Suppressor macrophage treated with lipopolysaccharide for 4 hours (primary cell): ENCODE results near the gene LDHAL6B.

Experiments used
- DNase-seq: peaks from one replicate; pipeline ENCODE4 v3.0.0-alpha.2; 2020

LDHAL6B gene

DNA sequence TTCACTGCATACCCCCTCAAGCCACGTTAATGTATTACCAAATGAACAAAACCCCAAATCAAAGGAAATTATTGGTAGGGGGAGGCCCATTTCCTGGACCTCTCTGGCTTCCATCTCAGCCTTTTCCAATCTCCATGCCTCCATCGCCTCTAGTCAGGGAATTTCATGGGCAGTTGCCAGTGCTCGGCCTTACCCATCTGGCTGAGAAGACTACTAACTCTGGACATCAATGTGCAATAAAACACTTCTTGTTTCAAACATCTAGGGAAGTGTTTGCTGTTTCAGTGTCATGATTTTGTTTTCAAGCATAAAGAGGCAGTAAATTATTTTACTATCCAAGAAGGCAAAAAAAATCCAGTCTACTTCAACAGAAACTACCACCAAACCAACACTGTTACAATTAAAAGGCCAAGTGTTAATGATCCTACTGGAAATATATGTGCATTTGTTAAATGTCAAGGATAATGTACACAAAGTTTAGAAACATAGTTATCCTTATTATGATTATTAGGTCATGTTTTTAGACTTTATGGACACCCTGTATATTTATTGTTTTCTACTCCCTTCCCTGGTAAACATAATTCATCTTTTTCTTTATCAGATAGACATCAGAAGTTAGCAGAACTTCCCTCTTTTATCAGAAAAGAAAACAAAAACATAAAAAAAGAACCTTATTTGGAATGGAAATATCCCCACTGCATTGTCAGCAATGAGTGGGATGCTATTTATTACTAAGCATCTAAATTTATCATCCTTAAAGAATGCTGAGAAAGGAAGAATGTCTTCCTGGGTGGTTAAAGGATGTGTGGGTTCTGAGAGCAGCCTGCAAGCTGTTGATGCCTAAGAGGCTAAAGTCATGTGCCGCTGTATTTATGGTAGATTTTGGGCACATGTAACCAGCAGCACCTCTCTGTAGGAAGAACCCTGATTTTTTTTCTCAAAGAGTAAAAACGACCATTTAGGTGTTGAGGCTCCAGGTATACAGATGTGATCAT, 15.2 kb downstream of the LDHAL6B start:
- DNase-seq: peak; percentile 65

DNA sequence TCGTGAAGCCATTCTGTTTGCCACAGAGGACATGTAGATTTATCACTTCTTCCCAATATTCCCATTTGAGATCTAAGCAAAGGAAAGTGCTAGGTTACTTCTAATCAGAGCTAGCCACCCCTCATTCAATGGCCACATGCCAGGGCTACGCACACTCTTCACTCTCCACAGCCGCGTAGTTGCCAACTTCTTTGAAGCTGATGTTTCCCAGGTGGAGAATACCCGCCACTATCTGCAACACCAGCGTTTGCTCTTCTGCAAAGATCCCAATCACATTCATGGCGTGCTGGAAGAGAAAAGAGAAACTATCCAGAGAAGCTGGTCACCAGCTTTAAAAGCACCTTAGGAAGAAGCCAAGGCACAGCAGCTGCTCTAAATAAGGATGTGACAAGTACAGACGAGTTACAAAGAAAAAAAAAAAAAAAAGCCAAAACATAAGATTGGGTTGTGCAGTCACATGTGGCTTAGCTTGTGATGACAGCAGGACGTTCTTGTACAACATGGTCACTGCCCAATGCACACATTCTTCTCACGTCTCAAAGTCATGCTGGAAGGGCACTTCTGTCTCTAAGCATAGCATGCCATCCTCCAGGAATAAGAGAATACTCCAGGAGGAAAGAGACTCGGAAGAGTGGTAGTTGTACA, 16.4 kb downstream of the LDHAL6B start:
- no peak for DNase-seq

DNA sequence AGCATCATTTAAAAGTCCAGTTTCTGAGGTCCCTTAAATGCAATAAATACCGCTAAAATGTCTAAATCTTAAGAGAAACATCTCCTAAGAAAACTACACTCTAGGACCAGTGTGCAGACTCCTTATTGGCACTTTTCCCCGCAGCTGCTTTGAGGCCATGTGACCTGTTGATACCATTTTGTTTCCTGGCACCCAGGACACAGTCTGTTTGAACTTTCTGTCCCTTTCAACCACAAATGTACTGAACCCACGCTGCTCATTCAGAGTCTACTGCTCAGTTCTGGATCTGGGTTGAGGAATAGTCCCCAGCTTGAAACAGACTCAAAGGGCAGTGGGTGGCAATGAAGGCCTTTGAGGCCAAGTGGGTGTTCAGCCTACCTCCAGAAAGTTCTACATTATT, 17.1 kb downstream of the LDHAL6B start:
- no peak for DNase-seq

DNA sequence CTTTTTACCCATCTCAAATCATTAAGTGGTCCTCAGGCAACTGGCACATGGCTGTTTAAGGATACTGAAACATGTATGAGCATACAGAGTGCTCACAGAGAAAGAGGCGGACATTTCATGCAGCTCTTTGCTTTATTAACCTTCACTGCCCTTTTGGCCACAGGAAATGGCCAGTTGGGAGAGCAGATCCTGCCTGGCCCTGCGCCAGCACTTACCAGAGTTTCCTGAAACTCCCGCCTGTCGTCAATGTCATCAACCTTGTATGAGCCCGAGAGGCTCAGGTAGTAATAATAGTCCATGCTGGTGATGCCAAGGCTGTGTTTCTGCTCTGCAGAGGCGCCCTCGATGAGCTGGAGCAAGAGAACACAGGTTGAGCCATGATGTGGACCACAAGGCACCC, 17.8 kb downstream of the LDHAL6B start:
- DNase-seq: no peak

DNA sequence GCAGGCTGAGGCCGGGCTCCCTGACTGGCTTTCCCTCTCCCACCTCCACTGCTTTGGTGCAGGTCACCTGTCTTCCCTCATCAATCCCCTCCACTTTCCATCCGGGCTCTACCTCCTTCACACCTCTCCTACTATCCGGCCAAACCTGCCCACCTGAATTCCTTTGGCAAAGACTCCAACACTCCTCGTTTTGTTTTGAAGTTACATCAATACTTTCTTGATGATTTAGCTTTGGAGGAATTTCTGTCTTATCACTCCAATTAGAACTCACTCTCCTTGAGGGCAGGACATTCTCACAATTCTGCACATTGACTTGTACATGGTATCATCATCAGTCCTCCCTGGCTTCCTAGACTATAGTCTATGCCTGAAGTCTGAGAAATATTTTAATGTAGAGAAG, 20.4 kb downstream of the LDHAL6B start:
- no peak for DNase-seq

DNA sequence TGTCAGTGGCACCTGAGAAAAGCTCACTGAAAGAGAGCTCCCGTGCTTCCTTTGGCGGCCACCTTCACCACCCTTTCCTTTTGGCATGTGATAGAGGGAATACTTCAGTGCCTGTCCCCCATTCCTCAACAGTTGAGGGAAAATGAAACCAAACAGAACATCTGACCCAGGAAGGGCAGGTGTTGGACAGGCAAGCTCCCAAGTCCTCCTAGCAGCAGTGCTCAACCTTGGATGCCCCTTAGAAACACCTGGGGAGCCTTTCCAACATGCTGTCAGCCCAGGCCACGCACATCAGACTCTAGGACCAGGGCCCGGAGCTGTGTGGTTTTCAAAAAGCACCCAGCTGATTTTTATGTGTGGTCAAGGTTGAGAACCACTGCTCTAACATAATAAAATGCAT, 22.4 kb downstream of the LDHAL6B start:
- no peak for DNase-seq

DNA sequence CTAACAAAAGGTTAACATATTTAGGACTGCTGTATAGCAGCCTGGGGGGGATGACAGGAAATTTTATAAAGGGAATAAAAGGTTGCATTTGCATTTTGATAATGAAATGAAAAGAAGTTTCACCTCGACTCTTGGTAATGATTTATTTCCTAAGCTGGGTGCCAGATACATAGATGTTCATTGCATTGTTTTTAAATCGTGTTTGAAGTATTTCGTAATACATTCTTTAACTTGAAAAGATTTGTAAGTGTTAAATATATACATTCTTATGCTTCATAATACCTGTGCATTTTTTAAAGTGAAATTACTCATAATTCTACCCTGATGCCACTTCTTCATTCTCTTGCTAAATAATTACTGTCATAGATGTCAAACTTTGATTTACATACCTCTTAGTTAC, 22.8 kb downstream of the LDHAL6B start:
- DNase-seq: no peak

DNA sequence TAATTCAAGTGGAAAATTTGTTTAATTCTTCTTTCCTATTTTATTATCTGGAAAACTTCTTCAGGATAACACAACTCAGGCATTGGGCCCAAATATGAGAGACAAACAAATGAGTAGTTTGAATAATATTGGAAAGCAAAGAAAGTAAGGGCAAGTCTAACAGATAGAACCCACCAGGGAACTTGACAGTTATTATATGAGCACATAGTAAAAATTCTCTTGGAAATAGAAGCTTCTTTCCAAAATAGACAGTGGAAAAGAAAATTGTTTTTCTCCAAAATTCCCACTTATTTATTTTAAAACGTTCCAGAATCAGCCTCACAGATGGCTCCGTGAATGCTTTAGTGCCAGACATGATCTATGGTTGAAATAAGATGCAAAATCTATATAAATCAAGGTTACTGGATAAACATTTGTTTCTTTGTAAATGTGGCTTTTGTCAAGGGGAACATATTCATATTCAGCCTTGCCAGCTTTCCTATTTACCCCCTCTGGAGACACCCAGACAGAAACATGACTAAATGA, 23.9 kb downstream of the LDHAL6B start:
- no peak for DNase-seq

DNA sequence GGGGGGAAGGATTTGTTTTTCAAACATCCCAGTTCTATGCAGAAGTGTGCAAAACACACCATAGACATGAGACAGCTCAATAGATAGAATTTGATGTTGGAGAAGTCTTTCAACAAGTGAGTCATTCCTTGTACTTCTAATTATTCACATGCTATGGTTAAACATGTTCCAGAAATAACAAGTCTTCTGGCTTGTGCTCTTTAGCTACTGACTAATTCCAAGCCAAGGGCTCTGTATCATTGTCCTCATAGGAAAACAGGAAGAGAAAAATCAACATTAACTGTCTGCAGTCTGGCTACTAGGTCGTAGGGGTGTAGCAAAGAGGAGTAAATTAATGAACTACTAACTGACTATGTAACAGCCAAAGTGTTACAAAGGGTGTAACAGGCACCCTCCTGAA, 25.8 kb downstream of the LDHAL6B start:
- DNase-seq: peak; percentile 71

DNA sequence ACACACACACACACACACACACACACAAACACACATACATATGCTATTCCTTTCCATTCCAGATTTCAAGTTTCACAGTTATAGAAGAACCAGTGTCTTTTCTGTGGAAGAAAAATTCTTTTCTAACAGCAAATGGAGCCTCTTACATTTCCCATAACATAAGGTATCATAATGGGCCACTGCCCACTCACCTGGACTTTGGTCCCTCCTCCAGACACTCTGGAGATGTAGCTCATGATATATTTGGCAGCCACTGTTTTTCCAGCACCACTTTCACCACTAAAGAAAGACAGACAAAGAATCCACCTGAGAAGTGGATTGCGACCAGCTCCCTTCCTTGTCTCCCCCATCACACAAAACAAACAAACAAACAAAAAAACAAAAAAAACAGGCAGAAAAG, 29.8 kb downstream of the LDHAL6B start:
- DNase-seq: no peak

DNA sequence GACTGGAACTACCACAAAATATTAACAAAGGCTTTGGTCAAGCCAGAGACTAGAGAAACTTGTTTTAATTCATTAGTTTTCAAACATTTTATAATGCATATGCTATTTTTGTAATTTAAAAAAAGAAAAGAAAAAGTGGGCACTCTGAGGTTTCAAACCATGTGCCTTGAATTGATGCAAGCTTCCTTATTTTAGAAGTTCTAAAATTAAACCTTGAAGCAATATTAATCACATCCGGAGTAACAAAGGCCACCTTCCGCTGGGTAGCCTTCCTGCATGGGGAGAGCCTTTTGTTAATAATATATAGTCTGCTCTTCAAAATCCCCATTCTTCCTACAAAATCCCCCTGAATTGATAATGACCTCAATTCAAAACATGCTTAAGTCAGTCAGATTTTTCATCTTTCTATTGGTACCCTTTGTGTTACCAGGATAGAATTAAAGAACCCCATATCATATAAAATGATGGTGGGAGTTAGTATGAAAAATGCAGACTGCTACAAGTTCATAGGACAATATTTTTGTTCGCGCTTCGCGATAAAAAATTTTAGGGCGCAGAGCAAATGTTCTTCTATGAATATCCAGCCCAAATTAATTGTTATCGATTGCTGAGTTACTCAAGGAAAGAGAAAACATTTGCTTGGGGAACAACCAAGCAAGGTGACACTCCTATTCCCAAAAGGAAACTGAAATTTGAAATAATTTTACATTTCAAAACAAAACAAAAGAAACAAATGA, 30.6 kb downstream of the LDHAL6B start:
- peak; percentile 77 for DNase-seq

DNA sequence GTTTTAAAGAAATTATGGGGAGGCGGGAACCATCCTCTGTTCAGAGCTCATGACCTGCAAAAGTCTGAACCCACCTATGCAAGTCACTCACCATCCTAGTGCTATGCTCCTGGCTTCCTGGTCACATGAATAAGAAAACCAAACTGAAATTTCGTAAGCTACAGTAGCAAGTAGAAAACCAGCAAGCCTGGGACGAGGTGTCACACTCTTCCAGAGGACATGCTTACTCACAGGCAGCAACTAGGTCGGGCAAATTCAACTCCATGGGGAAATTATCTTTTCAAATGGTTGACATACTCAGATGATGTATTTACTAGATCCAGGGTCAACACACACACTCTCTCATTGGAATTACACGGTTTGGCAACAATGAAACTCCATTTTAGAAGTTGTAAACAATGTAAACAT, 31.3 kb downstream of the LDHAL6B start:
- peak; percentile 75 for DNase-seq

DNA sequence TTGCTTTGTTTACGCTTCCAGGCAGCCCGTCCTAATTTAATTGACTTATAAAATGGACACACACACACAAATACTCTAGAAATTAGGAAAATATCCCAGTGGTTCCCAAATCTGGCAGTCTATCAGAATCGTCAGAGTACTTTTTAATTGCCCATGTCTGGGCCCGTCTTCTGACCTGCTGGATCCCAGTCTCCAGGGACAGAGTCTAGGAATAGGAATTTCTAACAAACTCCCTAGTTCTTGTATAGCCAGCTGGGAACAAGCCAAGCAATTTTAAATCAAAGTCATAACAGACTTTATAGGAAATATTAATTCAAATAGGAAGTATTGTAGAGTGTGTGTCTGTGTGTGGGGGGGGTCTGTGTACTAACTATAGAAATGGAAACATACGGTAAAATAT, 33.4 kb downstream of the LDHAL6B start:
- no peak for DNase-seq

DNA sequence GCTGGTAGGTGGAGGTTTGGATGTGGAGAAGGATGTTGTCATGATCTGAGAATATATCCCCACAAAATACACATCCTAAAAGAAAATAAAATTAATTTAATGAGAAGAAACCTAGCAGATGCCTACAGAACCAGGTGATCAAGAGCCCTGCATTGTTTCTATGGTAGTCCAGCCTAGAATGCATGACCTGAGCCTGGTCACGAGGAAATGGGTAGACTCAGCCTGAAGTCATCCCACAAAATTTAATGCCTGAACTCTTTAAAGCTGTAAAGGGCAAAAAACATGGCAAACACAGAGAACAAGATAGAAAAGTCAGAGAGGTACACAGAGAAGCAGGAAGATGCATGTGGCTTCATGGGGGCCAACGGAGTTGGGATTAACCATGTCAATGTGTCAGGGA, 36.0 kb downstream of the LDHAL6B start:
- DNase-seq: no peak

DNA sequence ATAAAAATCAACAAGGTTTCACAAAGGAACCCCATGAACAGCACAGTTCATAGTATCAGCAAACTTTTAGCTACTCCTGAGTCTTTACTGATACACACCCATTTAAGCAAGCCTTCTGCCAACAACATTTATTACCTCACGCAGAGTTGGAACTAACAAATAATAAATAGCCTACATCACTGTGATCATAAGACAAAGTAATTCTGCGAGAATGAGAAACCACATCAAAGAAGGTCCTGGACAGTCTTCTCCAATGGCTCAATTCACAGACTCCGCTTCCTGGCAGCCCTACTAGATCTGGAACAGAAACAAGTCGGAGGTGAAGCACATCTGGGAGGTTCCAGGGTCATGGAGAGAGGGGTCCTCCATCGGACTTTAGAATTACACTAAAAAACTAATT, 37.0 kb downstream of the LDHAL6B start:
- DNase-seq: no peak

DNA sequence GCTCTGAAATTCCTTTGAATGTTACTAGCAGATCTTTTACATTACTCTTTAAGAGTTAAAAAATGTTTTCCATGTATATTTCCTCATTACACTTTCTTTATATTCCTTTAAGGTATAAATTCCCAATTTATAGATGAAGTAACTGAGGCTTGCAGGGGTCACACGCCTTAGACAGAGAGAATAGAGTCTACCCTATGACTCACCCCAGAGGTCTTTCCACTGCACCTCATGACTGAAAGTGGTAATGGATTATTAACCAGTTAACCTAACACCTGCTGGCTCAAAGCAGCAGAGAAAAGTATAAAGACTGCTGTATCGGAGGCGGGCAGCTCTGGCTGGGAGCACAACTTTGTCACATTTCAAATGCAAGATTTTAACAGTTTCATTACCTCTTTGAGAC, 37.7 kb downstream of the LDHAL6B start:
- DNase-seq: no peak

DNA sequence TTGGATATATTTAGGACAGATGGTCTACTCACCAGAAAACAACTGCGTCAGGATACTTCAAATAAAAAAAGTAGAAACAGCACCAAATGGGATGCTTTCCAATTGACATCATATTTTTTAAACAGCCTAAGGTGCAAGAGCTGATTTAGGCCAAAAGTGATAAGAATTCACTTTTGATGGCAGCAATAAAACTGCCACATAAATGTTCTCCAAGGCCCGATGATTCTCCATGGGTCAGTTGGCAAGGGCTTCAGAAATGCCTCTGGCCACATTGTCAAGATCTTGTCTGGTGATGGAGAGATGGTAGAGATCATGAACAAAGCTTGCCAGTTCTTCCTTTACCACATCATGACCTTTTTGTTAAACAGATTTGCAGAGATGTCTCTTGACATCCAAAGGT, 38.9 kb downstream of the LDHAL6B start:
- DNase-seq: no peak

DNA sequence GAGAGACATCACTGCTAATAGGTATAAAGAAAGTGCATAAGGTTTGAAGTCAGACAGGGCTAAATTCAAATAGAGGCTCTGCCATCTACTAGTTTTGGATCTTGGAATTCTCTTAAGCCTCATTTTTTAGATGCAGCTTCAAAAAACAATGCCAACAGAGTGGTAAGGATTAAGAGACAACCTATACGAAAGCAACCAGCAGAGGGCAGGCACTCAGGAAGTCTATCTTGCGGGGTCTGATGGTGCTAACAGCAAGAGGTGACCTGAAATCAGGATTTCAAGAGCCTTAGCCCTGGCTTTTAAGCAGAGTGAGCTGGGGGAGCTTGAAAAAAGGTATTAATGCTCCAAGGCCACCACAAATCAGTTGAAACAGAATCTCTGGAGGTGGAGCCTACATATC, 40.7 kb downstream of the LDHAL6B start:
- peak; percentile 59 for DNase-seq

DNA sequence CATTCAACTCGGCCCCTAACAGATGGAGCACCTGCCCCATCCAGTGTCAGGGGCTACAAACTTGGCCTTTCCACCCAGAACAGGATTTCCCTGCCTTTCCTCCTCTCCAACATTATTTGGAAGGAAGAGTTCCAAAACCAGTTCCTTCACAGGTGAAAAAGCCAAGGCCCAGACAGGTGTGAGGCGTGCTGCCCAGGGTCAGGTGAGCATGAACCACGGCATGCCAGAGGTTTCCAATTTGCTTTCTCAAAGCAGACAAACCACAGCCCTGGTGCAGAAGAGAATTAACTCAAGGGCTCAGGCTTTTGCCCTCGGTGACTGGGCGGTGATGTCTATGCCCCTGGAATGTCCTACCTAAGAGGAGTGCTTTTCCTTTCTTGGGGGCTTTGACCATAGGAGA, 43.2 kb downstream of the LDHAL6B start:
- no peak for DNase-seq

DNA sequence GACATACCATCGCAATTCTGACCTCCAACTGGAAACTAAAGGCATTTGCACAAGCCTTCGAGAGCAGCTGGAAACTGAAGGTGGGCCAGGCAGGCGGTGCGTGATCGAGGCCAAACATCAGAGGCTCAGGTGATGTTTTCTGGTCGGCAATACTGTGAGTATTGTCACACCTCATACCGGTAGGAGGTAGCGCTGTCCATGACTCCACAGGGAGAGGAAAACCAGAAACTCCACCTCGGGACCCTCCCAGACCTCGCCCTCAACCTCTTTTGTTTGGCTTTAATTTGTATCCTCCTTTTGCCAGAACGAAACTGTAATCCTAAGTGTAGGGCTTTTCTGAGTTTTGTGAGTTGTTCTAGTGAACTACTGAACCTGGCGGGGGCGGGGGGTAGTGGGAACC, 43.6 kb downstream of the LDHAL6B start:
- no peak for DNase-seq

DNA sequence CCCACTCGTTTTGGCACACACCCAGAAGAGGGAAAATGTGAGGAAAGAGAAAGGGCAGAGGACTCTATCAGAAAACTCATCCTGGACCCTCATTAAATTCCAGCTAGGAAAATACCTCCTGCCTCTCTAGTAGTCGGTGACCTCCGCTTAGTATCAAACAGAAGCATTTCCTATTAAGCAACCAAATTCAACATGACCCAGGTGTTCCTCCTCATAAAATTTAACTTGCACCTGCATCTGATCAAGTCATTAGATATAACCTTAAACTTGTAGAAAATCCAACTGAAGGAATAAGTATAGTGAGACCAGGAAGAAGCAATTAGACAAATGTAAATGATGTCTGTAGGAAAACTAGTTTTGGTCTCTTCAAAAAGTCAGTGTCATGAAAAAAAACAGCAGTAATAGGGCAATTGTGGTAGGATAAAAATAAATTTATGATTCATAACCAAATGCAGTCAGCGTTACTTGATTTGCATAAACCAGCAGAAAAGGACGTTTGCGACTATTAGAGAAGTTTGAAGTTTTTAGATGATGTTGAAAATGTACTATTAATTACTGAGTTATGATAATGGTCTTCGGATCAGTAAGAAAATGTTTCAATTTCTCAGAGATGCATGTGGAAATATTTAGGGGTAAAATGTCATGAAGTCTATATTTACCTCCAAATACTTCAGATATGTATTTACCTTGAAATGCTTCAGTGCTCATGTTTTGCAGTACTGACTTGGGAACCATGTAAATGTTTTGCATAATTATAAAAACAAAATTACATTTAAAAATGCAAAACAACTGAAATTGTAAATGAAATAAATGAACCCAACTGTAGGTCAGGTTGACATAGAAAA, 44.6 kb downstream of the LDHAL6B start:
- peak; percentile 58 for DNase-seq

DNA sequence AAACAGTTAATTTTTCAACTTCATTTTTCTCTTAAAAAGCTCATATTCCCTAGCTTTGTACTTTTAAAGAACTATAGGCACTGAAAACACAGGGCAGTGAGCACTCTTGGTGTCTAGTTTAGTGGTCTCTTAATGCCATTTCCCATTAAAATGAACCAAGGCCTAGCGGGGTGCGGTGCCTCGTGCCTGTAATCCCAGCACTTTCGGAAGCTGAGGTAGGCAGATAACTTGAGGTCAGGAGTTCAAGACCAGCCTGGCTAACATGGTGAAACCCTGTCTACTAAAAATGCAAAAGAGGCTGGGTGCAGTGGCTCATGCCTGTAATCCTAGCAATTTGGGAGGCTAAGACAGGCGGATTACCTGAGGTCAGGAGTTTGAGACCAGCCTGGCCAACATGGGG, 45.5 kb downstream of the LDHAL6B start:
- no peak for DNase-seq
